ENCODE data around the gene SMARCB1.

Gene SMARCB1

GRCh38 chr22:23789121-23789520 is 2.4 kb downstream of the SMARCB1 start:
- no peak for ATAC-seq
- TF ChIP-seq BACH2 (CRISPR knock-in tag; IDR thresholded peaks at IDR 0.05; ENCODE audit: borderline replicate concordance), result no peak
- no peak for TF ChIP-seq TOX (CRISPR knock-in tag; IDR thresholded peaks at IDR 0.05; ENCODE audit: borderline replicate concordance)

- TF ChIP-seq POU6F1 (CRISPR knock-in tag; IDR thresholded peaks at IDR 0.05; ENCODE audit: borderline replicate concordance, low read depth), result no peak
- TF ChIP-seq OSR1 (CRISPR knock-in tag; IDR thresholded peaks at IDR 0.05), result no peak
- no peak for TF ChIP-seq ZNF8 (CRISPR knock-in tag; IDR thresholded peaks at IDR 0.05)
- no peak for TF ChIP-seq ZFP3 (CRISPR knock-in tag; IDR thresholded peaks at IDR 0.05)
- TF ChIP-seq, protein P1, sequence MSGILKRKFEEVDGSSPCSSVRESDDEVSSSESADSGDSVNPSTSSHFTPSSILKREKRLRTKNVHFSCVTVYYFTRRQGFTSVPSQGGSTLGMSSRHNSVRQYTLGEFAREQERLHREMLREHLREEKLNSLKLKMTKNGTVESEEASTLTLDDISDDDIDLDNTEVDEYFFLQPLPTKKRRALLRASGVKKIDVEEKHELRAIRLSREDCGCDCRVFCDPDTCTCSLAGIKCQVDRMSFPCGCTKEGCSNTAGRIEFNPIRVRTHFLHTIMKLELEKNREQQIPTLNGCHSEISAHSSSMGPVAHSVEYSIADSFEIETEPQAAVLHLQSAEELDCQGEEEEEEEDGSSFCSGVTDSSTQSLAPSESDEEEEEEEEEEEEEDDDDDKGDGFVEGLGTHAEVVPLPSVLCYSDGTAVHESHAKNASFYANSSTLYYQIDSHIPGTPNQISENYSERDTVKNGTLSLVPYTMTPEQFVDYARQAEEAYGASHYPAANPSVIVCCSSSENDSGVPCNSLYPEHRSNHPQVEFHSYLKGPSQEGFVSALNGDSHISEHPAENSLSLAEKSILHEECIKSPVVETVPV (CRISPR knock-in tag; IDR thresholded peaks at IDR 0.05), result no peak
- no peak; the same call in 2 of the 3 replicates for ATAC-seq
Observed at GRCh38 chr22:23789638-23790037, 2.9 kb downstream of the SMARCB1 start.

DNA sequence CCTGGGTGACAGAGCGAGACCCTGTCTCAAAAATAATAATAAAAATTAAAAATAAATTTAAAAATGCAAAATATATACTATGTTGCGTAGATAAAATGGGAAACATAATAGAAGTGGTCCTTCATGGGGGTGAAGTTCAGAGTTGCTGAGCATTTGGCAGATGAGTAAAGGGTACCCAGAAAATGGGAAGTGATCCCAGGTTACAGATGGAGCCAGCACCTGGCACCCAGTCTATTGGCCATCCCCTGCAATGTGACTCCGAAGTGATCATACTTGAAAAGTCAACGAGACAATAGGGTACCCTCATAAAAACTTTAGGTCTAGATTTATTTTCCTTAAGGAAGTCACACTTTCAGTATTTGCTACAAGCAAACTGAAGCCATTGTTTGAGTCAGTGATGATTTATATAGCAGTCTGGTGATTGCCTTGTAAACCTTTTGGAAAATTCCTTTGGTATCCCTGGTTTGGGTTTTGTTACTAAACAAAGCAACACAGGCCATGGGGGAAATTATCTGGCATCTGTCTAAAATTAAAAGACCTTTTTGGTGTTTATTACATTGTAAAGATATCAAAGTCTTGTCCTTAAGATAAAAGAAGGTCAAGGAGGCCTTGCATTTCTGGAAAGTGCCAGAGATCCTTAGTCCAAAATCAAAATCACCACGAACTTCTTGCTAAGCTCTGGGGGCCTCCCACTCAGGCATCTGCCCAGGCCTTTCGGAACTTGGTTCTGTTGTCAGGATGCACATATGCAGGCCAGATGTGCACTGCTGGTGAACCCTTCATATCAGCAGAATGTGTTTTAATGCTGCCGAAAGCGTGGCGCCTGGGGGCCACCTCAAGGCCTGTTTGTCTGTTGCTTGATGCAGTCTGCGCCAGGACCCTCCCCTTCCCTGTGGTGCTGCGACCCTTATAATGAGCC is 4.3 kb downstream of the SMARCB1 start:
- TF ChIP-seq, protein P2, sequence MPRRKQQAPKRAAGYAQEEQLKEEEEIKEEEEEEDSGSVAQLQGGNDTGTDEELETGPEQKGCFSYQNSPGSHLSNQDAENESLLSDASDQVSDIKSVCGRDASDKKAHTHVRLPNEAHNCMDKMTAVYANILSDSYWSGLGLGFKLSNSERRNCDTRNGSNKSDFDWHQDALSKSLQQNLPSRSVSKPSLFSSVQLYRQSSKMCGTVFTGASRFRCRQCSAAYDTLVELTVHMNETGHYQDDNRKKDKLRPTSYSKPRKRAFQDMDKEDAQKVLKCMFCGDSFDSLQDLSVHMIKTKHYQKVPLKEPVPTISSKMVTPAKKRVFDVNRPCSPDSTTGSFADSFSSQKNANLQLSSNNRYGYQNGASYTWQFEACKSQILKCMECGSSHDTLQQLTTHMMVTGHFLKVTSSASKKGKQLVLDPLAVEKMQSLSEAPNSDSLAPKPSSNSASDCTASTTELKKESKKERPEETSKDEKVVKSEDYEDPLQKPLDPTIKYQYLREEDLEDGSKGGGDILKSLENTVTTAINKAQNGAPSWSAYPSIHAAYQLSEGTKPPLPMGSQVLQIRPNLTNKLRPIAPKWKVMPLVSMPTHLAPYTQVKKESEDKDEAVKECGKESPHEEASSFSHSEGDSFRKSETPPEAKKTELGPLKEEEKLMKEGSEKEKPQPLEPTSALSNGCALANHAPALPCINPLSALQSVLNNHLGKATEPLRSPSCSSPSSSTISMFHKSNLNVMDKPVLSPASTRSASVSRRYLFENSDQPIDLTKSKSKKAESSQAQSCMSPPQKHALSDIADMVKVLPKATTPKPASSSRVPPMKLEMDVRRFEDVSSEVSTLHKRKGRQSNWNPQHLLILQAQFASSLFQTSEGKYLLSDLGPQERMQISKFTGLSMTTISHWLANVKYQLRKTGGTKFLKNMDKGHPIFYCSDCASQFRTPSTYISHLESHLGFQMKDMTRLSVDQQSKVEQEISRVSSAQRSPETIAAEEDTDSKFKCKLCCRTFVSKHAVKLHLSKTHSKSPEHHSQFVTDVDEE (CRISPR knock-in tag; IDR thresholded peaks at IDR 0.05), result peak; percentile 68; the same call in 1 of the 2 replicates
- TF ChIP-seq SNAI2 (CRISPR knock-in tag; IDR thresholded peaks at IDR 0.05), result no peak
- no peak for TF ChIP-seq GLIS3 (CRISPR knock-in tag; IDR thresholded peaks at IDR 0.05)
- peak; percentile 95 for TF ChIP-seq TCF4 (CRISPR knock-in tag; IDR thresholded peaks at IDR 0.05; ENCODE audit: borderline replicate concordance)

DNA sequence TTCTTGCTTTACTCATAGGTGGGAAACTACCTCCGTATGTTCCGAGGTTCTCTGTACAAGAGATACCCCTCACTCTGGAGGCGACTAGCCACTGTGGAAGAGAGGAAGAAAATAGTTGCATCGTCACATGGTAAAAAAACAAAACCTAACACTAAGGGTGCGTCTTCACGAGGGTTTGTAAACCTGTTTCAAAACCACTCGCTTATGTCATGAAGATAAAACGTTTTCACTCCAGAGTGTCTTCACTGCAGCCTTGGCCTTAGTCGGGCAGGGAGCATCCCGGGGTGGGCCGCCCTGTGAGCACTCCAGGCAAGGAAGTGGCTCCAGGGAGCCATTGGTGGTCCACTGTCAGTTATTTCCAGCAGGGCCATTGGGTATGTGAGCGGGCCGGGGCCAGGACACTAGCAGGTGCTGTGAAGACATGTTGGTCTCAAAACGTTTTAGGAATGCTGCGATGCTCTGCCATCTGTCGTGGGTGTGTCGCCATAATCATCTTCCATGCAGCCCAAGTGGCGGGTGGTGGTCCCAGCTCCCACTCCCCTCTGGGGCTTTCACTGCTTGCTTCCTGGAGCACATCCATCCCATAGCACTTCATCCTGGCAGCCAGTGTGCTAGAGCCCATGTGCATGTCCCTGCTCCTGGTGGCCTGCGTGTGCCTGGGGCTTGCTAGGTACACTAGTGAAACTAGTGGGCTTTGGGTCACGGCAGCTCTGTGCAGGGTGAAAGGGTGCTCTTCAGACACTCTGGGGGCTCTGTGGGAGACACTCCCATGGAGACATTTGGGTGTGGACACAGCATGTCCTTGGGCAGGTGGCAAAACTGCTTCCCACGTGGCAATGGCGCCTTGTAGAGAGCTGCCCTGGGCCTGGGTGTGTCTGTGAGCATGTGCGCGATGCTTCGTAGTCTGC is 5.2 kb downstream of the SMARCB1 start:
- TF ChIP-seq ZFP3 (CRISPR knock-in tag; IDR thresholded peaks at IDR 0.05), result no peak
- no peak for TF ChIP-seq ZNF70 (CRISPR knock-in tag; IDR thresholded peaks at IDR 0.05)
- TF ChIP-seq CREB5 (CRISPR knock-in tag; IDR thresholded peaks at IDR 0.05; ENCODE audit: low read depth), result no peak
- TF ChIP-seq, protein P2 (CRISPR knock-in tag; IDR thresholded peaks at IDR 0.05), result no peak
- TF ChIP-seq ZC3H10 (CRISPR knock-in tag; IDR thresholded peaks at IDR 0.05), result no peak
- TF ChIP-seq ARNTL (CRISPR knock-in tag; IDR thresholded peaks at IDR 0.05; ENCODE audit: borderline replicate concordance, low read depth), result no peak
- no peak for TF ChIP-seq GLIS3 (CRISPR knock-in tag; IDR thresholded peaks at IDR 0.05)

More for the DNA sequence above, 4.3 kb downstream of the SMARCB1 start:
- ATAC-seq, result no peak

More for the DNA sequence above, 5.2 kb downstream of the SMARCB1 start:
- ATAC-seq, result no peak
